Hypothalamus (tissue), 51 donors: ENCODE measurements around the gene PDZD7.

Experiments
- DNase-seq, 51 donors: peaks; one replicate each; lab custom pipeline; 2025; lab: John Stamatoyannopoulos, UW

The PDZD7 gene

GRCh38 chr10:101062232-101063049 lies 31.5 kb upstream of the PDZD7 start:
- DNase-seq: peak in 7 of 51 donors; percentile 6 to 46 (median 9)

DNA sequence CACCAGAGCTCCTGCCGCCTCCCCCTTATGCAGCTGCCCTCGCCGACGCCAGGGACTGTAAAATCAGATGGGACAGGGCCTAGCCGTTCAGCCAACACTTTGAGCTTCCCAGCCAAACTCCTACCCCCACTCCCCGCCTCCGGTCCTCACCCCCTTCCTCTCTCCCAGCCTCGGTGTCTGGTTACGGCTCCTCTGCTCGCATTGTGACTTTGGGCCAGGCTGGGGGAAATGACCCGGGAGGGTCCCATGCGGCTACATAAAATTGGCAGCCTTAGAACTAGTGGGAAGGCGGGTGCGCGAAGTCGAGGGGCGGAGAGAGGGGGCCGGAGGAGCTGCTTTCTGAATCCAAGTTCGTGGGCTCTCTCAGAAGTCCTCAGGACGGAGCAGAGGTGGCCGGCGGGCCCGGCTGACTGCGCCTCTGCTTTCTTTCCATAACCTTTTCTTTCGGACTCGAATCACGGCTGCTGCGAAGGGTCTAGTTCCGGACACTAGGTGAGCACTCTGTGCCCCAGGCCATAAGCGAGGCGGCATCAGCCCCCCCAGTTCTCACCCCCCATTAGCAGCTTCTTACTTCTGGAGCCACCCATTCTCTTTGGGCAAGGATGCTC lies 30.8 kb upstream of the PDZD7 start, which contains the start of gene KAZALD1:
TSS of gene KAZALD1 (plus strand) at position 366 of the 608 bp plus-strand sequence. CDS start 604 bp downstream, outside the sequence.
- DNase-seq: no peak

GRCh38 chr10:101060951-101061623 lies 30.2 kb upstream of the PDZD7 start:
- DNase-seq: peak in 45 of 51 donors; percentile 56 to 97 (median 85)

DNA sequence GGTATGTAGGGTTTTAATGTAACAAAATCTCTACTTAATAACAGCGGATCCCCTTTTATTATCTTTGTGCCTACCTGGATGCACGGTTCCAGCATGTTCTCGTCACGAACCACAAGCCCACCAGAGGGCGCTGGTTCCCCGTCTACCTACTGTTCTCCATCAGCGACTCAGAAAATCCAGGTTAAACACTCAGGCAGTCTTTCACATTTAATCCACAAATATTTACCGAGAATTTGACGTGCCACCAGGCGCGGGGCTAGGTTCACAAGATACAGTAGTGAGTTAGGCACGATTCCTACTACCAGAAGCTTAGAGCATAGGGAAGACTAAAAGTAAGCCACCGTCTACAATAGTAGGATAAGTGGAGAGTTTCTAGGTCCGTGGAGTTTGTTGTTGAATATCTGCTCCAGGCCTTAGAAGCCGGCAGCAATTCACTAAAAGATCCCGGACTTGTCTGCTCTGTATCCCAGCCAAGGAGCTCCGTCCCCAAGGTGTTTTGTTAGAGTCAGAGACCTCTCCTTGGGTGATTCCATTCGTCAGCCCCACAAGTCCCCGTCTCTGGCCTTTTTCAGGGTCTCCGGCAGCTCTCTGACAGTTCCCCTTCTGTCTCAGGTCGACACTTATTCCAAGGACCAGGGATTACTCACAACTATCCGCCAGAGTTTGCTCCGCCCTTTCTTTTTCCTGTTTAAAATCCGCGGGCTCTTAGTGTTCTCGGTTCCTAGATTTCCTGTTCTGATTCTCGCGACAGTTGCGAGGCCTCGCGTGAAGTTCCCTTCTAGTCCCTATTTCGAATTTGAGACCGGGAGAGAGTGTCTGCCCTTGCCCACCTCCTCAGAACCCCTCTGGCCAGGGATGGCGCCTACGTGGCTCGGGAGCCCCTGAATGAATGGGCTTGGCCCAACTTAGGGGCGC lies 29.4 kb upstream of the PDZD7 start:
- DNase-seq: peak in 49 of 51 donors; percentile 5 to 97 (median 71)

DNA sequence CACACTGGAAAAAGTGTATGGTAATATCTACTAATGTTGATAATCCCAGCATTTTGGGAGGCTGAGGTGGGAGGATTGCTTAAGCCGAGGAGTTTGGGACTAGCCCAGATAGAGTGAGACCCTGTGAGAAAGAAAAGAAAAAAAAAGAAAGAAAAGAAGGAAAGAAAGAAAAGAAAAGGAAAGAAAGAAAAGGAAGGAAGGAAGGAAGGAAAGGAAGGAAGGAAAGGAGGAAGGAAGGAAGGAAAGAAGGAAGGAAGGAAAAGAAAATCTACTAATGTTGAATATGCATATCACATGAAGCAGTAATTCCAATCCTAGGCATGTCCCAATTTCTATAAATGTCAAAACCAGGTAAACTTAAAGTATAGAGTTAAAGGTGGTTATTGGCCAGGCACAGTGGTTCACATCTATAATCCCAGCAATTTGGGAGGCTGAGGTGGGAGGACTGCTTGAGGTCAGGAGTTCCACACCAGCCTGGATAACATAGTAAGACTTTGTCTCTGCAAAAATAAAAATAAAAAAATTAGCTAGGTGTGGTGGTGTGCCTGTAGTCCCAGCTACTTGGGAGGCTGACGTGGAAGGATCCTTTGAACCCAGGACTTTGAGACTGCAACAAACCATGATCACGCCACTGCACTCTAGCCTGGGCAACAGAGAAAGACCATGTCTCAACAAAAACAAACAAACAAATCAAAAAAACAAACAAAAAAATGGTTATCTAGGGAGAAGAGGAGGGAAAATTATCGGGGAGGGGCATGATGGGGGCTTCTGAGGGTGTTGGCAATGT lies 25.6 kb upstream of the PDZD7 start:
- no peak for DNase-seq

DNA sequence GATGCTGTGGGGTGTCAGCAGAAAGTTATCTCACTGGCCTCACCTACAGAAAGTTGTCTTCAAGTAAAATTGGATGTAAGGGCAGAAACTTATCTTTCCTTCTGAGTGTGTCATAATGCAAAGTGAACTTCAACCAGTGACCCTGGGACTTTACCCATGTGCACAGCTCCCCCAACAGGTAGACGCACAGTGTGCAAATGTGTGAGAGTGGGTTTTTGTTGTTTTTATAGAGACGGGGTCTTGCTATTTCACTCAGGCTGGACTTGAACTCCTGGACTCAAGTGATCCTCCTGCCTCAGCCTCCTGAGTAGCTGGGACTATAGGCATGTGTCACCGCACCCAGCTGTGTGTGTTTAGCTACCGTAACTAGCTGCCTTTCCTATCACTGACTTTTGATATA lies 24.5 kb upstream of the PDZD7 start:
- DNase-seq: no peak

GRCh38 chr10:101054876-101055275 lies 23.9 kb upstream of the PDZD7 start:
- DNase-seq: no peak

DNA sequence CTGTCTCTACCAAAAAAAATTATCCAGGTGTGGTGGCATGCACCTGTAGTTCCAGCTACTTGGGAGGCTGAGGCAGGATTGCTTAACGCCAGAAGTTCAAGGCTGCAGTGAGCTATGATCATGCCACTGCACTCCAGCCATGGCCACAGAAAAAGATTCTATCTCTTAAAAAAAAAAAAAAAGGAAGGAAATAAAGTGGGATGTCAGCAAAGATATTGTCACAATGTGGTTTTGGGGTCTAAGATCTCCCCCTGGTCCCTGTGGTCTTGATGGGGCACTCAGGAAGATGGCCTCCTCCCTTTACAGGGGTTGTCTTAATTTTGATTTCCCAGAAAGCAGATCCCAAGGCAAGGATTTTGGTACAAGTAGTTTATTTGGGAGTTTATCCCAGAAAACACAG lies 23.4 kb upstream of the PDZD7 start:
- DNase-seq: no peak

- no peak for DNase-seq
Observed at GRCh38 chr10:101053516-101053915, 22.6 kb upstream of the PDZD7 start.

DNA sequence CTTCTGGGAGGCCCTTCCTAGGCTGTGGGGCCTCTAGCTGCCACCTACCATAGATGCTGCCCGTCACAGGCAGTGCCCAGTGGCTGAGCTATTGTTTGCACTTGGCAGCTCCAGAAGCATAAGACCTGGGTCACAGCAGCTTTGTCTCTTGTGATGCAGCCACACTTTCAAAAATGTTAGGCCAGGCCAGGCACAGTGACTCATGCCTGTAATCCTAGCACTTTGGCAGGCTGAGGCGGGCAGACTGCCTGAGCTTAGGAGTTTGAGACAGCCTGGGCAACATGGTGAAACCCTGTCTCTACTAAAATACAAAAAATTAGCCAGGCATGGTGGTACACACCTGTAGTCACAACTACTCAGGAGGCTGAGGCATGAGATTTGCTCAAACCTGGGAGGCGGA lies 21.4 kb upstream of the PDZD7 start:
- DNase-seq: peak in 6 of 51 donors; percentile 19 to 69 (median 36)

DNA sequence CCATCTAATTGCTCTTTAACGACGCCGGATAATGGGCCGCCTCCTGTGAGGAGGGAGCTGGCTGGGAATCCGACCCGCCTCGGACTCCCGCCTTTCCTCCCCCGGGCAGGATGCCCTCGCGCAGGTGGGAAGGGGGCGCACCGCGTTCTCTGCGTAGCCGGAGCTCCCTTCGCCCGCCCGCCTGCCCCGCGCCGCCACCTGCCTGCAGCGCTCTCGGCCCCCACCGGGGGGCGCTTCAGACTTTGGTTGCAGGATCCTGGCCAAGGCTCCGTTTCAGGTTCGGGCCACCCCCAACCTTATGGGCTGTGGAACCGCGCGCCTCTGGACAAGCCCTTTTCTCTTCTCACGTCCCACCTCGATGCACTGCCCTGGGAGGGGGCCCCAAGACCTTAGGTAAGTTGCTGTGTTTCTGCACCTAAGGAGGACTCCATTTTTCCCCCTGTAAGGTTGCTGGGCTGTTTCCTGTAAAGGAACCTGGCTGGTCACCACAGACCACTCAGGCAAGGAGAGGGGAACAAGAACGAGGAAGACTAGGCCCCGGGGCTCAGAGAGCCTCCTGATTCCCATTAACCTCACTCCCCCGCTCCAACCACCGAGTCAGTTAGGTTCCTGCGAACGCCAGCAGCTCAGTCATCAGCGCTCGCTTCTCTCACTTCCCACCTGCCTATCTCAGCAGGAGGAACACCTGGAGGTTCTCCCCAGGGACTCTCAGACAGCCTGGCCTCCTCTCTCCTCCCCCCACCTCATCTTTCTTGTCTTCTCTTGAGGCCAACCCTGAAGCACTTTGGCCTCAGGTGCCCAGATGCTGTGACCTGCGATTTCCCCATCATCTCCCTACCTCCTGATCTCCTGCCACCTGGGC lies 19.5 kb upstream of the PDZD7 start:
- DNase-seq: peak in 13 of 51 donors; percentile 4 to 61 (median 20)

- DNase-seq: no peak
Observed at GRCh38 chr10:101047961-101048892, 17.3 kb upstream of the PDZD7 start.

DNA sequence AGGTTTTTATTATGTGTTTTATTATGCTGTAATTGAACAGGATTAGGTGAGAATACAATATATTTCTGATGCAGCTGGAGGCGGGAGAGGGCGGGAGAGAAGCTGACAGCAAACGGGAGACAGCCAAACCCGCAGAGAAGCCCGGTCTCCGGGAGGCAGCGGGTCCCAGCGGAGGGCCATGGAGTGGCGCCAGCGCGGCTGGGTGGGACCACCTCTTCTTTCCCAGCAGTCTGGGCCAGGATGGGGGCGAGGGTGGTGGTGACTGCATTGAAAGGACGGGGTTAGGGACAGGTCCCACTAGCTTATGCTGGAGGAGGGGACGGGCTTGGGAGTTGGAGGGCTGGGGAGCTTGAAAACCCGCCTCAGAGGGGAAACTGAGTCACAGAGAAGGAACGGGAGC lies 16.3 kb upstream of the PDZD7 start:
- no peak for DNase-seq

DNA sequence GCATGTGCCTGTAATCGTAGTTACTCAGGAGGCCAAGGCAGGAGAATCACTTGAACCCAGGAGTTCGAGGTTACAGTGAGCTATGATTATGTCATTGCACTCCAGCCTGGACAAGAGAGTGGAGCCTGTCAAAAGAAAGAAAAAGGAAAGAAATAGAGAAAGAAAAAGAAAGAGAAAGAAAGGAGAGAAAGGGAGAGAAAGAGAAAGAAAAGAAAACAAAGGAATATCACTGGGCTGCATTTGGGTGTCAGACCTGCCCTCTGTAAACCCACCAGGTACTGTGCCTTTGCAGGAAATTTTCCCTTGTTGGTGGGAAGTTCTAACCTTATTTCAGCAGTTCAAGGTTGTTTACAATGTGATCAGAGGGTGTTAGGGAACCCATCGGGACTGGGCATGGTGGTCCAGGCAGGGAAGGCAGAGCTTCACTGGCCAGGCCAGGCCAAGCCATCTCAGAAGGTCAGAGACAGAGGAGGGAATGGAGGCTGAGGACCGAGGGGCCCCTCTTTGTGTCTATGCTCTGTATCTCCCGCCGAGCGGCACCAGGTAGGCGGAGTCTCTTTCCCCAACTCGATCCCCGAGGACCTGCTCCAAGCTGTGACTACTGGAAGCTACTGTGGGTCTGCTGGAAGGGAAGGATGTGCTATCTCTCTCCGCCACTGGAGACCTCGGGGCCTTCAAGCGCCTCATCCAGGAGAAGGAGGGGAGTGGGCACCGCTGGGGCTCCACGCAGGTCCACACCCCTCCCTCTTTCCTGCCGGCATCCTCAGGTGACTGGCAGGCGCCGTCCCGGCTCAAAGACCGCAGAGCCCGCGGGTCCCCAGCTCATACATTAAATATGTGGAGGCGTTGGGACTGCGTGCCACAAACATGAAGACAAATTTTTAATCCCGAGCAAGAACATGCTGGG lies 15.7 kb upstream of the PDZD7 start:
- DNase-seq: no peak

DNA sequence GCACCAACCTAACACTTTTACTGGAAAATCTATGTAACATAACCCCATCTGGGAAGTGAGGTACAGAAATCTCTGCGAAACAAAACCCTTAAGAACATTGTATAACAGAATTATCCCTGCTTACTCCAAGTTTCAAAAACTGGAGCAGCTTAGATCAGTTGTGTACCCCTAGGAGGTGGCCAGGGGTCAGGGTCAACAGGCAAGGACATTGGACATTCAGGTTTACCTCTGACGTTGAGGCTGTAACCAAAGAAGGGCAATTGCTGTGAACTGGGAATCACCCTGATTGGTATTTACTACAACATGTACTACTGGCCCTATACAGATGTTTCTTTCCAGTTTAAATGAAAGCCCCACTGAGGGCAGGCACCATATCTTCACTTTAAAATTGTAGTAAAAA lies 13.2 kb upstream of the PDZD7 start:
- no peak for DNase-seq

- no peak for DNase-seq
Observed at GRCh38 chr10:101043363-101043707, 12.4 kb upstream of the PDZD7 start.
